Hepatocyte (in vitro differentiated cells): ENCODE measurements around the gene SMAD3.

Experiments
- EZH2 ChIP-seq: fragments of 200-600 bp; sonication (generic); IDR thresholded peaks from 2 replicates; pipeline ENCODE4 v1.6.1; 2016; ENCODE audit warnings: antibody characterized with exemption, mild to moderate bottlenecking, borderline replicate concordance
- TF ChIP-seq, protein P1 (sequence below): fragments of 200-600 bp; sonication (generic); IDR thresholded peaks from 2 replicates; pipeline ENCODE4 v1.5.1; 2016; ENCODE audit warnings: antibody characterized with exemption, mild to moderate bottlenecking; ENCODE audit not compliant: poor library complexity

GRCh38 chr15:67172172-67172571 is 106.8 kb downstream of the SMAD3 start:
- TF ChIP-seq, protein P1, sequence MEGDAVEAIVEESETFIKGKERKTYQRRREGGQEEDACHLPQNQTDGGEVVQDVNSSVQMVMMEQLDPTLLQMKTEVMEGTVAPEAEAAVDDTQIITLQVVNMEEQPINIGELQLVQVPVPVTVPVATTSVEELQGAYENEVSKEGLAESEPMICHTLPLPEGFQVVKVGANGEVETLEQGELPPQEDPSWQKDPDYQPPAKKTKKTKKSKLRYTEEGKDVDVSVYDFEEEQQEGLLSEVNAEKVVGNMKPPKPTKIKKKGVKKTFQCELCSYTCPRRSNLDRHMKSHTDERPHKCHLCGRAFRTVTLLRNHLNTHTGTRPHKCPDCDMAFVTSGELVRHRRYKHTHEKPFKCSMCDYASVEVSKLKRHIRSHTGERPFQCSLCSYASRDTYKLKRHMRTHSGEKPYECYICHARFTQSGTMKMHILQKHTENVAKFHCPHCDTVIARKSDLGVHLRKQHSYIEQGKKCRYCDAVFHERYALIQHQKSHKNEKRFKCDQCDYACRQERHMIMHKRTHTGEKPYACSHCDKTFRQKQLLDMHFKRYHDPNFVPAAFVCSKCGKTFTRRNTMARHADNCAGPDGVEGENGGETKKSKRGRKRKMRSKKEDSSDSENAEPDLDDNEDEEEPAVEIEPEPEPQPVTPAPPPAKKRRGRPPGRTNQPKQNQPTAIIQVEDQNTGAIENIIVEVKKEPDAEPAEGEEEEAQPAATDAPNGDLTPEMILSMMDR = no peak
- TF ChIP-seq EZH2 = no peak
